Left colon (tissue), 2 donors: ENCODE results near the gene CASP12. TPM values are rescaled to one million over a fixed set of nuclear protein-coding genes. Genes with fewer than 3 reads are reported as not detected.

ENCODE experiments used
- ATAC-seq: fragments of 200-7000 bp; cut with Tn5 transposase; one replicate; pipeline ENCODE4 v1.9.1; 2020; ENCODE audit warnings: mild to moderate bottlenecking, moderate library complexity
- DNase-seq, 2 donors: peaks; one replicate each; pipeline ENCODE4 v3.0.0-alpha.2; 2020
- intact Hi-C, 2 donors: fragments of 100-400 bp; cut with DNase I in 1 of 2; cut with micrococcal nuclease in 1 of 2; formaldehyde crosslinking; loops; one replicate each; pipeline versions ENCODE4 v1.11.2 to v1.14.0; 2022; cut with DNase I, micrococcal nuclease
- total RNA-seq, 2 donors: library from RNA; stranded (reverse); fragmentation: NEBNext Ultra II Directional; extraction: Animal tissue kit (Norgen Biotek cat#: 25700); gene quantifications; one replicate each; pipeline ENCODE4 v1.2.1, GENCODE V29; 2021
- donor health status: DM: no; HTN: no; CAD: no.
- donor health status: DM: yes; HTN: yes; CAD: no.

The CASP12 gene
- total RNA-seq, 2 donors from 2014 or later: 0.34 TPM; not detected in 1

DNA sequence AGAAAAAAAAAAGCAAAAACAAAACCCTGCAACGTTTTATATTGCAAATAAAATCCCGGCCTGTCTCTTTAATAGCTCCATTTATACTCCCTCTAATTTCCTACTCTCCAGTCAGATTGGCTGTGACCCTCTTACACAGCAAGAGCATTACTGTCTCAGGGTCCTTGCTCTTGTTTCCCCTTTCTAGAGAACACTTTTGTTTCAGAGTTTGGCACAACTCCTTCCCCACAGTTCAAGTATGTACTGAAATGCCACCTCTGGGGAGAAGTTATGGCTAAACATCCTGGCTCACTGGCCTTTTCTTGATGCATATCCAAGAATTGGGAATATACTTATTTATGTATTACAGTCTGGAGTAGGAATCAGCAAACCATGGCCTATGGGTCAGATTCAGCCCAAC is 2.6 kb downstream of the CASP12 start:
- ATAC-seq: no peak
- intact Hi-C loops: no loop called here
- DNase-seq: no peak

DNA sequence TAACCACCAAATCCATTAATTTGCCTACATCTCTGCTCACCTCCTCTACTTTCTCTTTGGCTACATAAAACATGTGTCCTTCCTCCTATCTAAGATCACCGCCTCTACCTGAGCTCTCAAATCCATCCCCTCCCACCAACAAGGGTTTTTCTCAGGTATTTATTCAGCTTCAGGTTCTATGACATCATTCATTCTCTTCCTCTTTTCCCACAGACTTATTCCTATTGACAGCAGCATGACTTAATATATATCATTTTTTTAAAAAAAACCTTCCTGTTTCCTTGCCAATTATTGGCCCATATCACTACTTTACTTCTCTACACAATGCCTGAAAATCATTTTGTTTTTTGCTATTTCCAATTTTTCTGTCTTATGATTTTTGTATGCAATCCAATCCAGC is 4.4 kb downstream of the CASP12 start:
- DNase-seq: no peak
- intact Hi-C loops: no loop called here
- no peak for ATAC-seq

DNA sequence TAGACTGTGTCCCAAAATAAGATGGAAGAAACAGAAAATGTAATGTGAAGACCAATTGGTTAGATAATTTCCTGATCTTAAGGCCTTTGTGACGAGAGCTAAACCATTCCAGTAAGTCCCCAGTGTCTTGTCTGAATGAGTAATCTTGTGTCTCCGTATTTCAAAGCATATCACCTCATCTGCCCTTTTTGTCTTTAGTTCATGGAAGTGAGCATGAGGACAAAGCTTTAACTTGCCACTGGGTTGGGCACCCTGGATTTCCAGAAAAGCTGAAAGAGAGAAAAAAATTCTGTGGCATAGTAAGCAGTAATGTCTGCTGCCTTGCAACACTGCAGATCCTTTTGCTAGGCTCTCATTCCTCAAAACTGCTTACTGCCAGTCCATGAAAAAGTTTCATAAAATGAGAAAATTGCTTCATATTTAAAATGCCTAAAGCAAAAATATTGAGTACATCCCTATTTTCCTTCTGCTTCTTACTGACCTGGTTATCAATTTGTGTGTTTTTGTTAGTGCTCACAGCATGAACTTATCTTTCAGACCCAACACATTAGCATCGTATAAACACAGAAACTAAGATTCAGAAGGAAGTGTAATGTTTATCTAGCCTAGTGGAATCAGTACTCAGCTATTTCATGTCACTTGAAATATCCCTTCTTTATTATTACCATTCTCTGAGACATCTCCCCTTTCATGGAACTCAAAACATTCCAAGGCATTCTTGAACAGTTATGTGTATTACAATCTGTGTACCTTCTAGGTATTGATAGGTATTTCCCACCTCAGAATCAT is 5.3 kb downstream of the CASP12 start:
- ATAC-seq (no peak), DNase-seq (no peak)
- intact Hi-C loops: no loop called here

DNA sequence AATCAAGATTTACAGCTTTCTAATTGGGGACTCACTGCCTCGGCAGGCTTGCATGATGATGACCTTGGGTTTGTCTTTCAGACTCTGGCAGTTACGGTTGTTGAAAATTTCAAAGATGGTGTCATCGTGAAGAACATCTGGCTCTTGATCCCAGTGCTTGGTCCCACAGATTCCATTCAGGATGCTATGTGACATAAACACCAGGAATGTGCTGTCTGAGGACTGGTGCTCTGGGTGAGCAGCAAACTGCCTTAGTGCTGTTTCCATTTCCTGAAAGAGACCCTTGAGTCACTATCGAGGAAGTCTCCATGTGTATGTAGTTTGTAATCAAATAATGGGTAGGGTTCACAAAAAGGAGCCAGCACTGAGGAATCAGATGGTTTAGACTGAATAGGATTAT is 7.1 kb downstream of the CASP12 start:
- intact Hi-C loops: no loop called here
- ATAC-seq: no peak
- no peak for DNase-seq

DNA sequence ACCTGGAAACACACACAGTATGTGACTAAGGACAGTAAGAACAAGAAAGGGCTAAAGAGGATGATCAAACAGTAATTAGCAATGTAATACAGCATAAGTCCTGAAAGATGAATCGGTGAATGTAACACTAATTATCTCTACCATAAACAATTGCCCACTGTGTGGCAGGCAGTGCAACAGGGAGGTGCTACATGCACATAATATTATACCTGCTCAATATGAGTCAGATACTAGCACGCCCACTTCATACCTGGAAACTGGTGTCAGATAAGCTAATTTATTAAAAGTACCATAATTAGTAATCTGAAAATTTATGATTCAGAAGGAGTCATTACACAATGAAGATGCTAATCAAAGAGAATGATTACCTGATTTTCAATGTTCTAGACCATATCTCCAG is 14.9 kb downstream of the CASP12 start:
- DNase-seq: no peak
- ATAC-seq: no peak
- intact Hi-C loops: no loop called here

DNA sequence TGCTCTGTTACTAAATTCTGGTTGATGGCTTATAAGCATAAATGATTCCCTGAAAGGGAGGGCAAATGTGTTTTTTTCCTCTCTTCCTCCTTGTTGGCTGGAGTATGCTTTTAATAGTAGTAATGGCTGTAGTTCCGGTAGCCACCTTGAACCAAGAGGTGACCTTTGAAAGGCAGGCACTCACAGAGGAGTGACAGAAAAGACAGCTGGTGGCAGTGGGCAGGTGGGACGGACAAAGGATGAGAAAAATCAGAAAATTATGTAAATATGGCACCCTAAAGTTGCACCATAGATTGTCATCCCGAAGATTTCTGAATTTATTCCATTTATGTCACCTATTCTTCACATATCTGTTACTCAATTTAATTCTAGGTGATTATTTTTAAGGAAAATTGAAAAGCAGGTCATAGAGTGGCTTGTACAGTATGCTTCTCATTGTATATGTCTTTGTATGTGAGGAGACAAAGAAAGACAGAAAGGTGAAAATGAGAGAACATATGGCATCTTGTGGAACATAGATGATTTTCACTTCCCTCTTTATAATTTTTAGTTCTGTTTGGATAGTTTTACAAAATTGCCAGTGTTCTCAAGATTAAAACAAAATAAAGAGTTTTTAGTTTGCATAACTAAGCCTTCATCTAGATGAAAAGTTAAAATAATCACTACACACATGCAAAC is 17.0 kb downstream of the CASP12 start:
- intact Hi-C loops: no loop called here
- DNase-seq (no peak), ATAC-seq (no peak)

DNA sequence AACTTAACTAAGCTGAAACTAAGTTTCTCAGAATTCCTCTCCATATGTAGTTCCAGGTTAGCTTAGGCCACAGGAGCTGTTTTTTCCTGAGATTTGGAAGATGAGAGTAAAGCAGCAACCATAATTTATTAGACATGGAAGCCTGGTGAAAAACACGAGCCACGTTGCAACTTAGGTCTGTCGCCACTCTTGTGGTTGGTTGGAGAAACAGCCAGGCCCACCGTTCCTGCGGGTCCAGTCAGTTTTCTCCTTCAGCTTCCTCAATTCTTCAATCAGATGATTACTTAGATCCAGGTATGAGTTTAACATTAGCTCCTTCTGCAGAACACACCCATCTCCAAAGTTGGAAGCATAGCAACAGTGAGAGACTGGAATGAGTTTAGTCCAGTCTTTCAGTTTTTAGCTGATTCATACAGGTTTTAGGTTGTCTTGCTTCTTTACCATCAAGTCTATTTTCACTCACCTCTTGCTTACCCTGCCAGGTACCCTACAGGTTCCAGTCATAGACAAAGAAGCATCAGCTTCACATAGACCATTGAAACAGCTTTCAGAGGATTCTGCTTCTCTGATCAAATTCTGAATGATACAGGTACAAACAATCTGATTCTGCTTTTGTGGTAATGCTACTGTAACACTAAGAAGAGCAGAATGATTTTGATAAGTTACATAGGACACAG is 18.6 kb downstream of the CASP12 start:
- no peak for ATAC-seq
- no peak for DNase-seq
- intact Hi-C loops: no loop called here

DNA sequence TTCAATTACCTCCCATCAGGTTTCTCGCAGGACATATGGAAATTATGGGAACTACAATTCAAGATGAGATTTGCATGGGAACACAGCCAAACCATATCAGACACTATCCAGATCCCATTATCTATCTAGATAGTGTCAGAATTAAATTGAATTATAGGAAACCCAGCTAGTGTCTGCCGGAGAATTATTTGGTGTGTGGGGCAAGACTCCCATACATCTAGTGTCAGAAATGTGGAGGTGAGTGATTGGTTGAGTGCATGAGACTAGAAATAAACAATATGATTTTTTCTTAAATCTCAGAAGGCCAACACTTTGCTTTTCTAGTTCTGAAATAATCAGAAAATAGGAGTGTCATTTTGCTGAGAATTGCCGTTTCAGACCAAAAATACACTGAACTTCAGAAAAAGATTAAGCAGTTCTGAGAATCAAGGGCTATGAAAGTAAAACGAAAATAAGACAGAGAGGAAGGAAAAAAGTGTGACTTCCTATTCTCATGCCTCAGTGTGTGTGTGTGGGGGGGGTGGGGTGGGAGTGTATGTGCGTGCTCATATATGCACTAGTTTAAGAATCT is 21.3 kb downstream of the CASP12 start:
- ATAC-seq: no peak
- no peak for DNase-seq
- intact Hi-C loops: no loop called here

DNA sequence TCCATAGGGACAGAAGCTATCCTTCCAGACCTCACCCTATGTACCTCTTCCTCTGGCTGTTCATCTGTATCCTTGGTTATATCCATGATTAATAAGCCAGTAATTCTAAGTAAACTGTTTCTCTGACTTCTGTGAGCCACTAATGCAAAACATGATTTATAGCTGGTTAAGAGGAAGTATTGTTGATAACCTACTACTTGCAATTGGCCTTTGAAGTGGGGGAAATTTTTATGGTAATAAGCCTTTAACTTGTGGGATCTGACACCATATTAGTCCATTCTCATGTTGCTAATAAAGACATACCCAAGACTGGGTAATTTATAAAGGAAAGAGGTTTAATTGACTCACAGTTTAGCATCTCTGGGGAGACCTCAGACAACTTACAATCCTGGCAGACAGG is 21.9 kb downstream of the CASP12 start:
- no peak for DNase-seq
- ATAC-seq: no peak
- intact Hi-C loops: no loop called here

DNA sequence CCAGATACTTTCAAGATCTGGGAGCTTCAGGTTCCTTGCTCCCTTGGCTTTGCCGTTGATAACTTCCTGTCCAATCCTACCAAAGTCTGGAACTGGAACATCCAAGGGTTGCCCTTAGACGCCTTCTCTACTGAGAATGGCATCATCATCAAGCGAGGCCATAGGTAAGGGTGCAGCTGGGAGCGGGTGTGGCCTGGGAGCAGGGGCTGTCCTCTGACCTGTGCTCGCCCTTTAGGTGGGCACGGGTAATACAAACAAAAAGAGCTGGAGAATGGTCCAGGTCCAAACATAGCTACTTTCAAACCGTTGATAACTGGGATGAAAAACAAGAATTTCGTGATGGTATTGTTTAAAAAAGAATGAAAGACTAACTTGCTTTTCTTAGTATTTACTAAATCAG is 25.0 kb downstream of the CASP12 start:
- no peak for ATAC-seq
- intact Hi-C loops: no loop called here
- DNase-seq: no peak

DNA sequence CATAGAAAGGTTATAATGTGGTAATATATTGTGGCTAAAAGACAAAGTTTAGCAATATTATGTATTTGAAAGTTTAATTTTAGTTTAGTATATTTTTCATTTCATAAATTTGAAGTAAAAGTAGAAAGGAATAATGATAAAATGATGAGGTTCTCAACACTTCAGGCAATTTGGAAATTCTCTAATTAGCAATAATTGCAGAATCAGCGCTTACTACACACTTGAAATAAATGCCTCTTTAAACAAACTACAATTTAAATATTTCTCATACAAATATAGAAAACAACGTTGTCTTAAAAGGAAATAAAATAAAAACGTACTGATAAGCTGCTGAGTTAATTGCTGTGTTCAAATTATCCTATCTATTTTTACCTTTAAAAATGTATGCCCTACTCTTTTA is 25.9 kb downstream of the CASP12 start:
- ATAC-seq (no peak), DNase-seq (no peak)
- intact Hi-C loops: no loop called here

DNA sequence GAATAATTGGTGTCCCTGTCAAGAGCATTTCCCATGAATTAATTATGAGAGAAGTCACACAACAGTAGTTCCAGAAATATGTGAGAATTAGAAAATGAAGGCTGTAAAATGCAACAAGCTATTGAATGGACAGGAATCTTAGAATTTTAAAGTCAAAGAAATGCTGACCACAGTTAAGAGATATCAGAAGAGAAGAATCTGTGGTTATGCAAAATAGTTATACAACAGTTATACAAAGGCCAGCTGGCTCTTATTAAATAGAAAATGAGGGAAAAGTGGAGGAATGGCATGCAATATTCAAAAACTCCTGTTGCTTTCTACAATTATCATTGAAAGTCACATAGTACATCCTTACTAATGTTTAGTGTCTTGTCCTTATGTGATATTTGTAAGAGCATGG is 27.4 kb downstream of the CASP12 start:
- no peak for ATAC-seq
- no peak for DNase-seq
- intact Hi-C loops: no loop called here

DNA sequence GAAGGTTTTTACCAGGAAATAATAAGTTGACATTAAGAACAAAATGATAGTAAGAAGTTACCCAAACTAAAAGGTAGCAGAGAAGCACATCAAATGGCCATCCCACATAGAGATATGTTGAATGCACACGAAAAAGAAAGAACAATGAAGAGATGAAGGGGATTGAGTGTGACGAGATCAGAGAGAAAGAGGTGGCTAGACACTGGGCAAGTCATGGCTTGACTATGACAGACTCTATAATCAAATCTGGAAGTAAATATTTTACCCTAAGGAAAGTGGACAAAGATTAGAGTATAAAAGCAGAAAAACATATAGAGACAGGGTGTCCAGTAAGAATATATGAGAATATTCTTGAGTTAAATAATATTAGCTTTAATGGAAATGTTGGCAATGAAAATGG is 31.4 kb downstream of the CASP12 start:
- ATAC-seq: no peak
- intact Hi-C loops: no loop called here
- DNase-seq: no peak

DNA sequence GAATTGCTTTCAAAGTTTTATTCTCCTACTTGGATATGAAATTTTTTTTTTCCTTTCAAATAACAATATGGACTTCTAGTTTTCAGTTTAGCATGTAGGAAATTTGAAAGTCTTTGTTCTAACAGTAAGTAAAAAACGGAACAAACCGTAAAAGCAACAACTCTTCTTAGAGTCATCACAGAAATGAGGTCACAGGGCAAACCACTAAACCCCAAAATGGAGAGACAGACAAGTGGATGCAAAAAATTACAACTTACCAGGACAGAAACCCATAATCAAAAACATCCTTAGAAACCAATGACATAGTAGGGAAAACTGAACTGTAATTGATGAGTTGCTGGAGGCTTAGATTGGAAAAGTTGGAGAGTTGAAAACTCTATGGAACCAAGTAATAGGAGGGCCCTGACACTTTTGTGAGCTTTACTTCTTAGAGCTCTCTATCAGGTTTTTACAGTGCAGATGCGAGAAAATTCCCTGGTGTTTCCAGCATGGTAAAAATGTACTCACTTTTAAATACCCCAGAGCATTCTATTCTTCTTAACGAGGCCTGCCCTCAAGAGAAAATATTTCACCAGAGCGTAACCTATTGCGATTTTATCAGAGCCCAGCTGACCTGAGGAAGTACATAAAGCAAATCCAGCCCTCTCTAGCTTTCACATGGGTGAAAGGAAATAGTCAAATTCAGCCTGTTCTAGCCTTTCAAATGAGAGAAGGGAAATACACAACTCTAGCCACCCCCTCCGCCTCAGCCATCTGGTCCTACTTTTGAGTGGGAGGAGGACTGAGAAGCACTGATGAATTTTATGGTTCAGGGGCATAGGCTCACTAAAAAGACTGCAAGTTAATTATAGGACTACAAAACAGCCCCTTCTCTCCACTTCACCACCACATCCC is 39.1 kb downstream of the CASP12 start:
- no peak for ATAC-seq
- intact Hi-C loops: no loop called here
- DNase-seq: no peak

DNA sequence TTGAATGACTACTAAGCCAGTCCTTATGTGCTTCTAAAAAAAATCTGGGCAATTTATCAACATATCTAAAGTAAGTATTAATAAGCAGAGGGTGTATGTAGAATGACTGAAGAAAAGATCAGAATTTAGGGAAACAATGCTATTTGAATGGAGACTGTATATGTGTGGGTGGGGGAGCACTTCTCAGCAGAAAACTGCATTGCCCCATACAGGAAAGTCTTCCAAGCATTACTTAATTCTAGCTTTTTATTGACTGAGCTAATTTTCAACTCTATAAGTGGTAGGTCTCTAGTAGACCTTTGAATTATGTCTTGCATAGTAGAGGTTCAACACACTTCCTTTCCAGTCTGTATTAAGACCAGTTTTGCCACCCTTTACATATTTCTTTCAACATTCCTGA is 41.7 kb downstream of the CASP12 start:
- ATAC-seq (no peak), DNase-seq (no peak)
- intact Hi-C loops: no loop called here

DNA sequence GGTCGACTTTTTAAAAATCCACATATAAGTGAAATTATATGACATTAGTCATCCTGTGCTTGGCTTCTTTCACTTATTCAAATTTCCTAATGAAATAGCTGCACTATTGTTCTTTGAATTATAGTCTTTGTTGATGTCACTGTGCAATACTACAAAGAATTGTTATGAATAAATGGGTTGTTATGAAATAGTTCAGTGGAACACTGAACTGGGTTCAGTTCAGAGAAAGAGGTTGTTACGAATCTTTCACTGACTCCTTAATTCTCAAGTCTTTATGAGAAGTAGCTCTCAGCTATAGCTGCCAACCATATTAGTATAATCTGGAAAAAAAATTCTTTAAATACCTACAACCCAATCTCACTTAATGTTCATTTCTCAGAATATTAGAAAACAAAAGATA is 42.3 kb downstream of the CASP12 start:
- intact Hi-C loops: no loop called here
- DNase-seq: no peak
- no peak for ATAC-seq

DNA sequence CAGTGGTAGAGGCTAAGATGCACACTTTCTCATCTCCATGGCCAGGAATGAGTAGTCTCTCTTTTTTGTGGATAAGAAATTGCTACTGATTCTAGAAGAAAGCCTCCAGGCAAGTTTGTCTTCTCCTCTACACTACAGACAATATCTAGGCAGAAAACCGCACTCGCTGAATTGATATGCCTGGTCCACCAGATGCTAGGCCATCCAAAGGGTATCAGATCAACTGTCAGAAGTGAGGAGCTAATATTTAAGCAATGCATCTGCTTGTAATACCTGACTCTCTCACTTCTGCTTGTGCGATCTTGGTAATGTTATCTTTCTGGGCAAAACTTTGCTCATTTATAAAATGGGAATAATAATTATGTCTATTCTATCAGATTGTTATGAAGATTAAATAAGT is 45.0 kb downstream of the CASP12 start:
- intact Hi-C loops: no loop called here
- no peak for ATAC-seq
- DNase-seq: no peak

DNA sequence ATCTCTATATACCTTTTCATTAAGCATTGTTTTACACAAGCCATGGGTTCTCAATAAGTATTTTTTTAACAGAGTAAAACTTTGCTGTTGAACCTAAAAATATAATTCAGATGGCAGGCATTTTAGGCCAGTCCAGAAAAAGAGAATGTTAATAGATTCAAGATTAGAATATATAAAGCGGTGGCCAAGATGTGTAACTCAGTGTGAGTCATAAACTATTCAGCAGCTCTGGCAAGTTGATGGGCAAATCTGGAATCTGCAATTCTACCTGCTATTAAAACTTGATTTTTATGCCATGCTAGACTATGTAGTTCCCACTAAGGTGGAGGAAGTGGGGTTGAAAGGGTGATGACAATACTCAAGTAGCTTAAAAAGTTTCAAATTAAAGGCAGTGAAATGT is 45.4 kb downstream of the CASP12 start:
- ATAC-seq (no peak), DNase-seq (no peak)
- intact Hi-C loops: no loop called here

DNA sequence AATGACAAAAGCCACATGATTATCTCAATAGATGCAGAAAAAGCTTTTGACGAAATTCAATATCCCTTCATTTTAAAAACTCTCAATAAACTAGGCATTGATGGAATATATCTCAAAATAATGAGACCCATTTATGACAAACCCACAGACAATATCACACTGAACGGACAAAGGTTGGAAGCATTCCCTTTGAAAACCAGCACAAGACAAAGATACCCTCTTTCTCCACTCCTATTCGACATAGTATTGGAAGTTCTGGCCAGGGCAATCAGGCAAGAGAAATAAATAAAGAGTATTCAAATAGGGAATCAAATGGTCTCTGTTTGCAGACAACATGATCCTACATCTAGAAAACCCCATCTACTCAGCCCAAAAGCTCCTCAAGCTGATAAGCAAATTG is 52.0 kb downstream of the CASP12 start:
- intact Hi-C loops: no loop called here
- ATAC-seq (no peak), DNase-seq (no peak)
